Keratinocyte (primary cell): ENCODE results near the gene MAPT. TPM values are rescaled to one million over a fixed set of nuclear protein-coding genes. Genes with fewer than 3 reads are reported as not detected.

Source experiments
- DNase-seq: peaks from one replicate; pipeline ENCODE4 v3.0.0-alpha.2; 2011; ENCODE audit warnings: low read depth, missing footprints, low spot score
- FAIRE-seq: peaks from 2 replicates; lab custom pipeline; 2011; peaks lifted over from hg19 to GRCh38; lab: Jason Lieb, UNC
- H2AFZ ChIP-seq: 2 replicates; pipeline ENCODE4 v1.6.0; 2012; ENCODE audit warnings: low read length, control low read depth, inconsistent platforms; ENCODE audit not compliant: control insufficient read depth
- H3K27ac ChIP-seq: 2 replicates; pipeline ENCODE4 v1.5.1; 2011; ENCODE audit warnings: low read length; ENCODE audit not compliant: control insufficient read depth, insufficient read depth
- H3K27me3 ChIP-seq: 3 replicates; pipeline ENCODE4 v1.6.0; 2011; ENCODE audit warnings: low read length; ENCODE audit not compliant: control insufficient read depth, insufficient read depth; ENCODE audit errors: extremely low read depth
- H3K36me3 ChIP-seq, 2 experiments: 2 replicates in 1 of 2; 3 replicates in 1 of 2; pipeline ENCODE4 v1.5.1; 2011; ENCODE audit warnings: low read length in 2 of 2, mild to moderate bottlenecking in 1 of 2; ENCODE audit not compliant: control insufficient read depth in 2 of 2, insufficient read depth in 2 of 2; ENCODE audit errors: extremely low read depth in 1 of 2
- H3K4me1 ChIP-seq: 3 replicates; pipeline ENCODE4 v1.5.1; 2011; ENCODE audit warnings: low read length; ENCODE audit not compliant: control insufficient read depth, insufficient read depth; ENCODE audit errors: extremely low read depth
- H3K4me2 ChIP-seq: 3 replicates; pipeline ENCODE4 v1.6.0; 2011; ENCODE audit warnings: low read depth, low read length; ENCODE audit not compliant: control insufficient read depth, insufficient read depth; ENCODE audit errors: extremely low read depth
- H3K4me3 ChIP-seq, 3 experiments: fragments of 200-600 bp in 1 of 3; sonication (generic) in 1 of 3; 2 replicates in 2 of 3; 3 replicates in 1 of 3; pipeline ENCODE4 v1.5.1; 2011 to 2016; ENCODE audit warnings: low read length in 3 of 3, mild to moderate bottlenecking in 3 of 3, control low read depth in 2 of 3, inconsistent platforms in 1 of 3, low read depth in 1 of 3, mixed read lengths in 1 of 3, mixed run types in 1 of 3, moderate library complexity in 1 of 3; ENCODE audit not compliant: control insufficient read depth in 2 of 3, insufficient read depth in 2 of 3; ENCODE audit errors: extremely low read depth in 1 of 3
- H3K79me2 ChIP-seq: 2 replicates; pipeline ENCODE4 v1.6.0; 2012; ENCODE audit warnings: low read length; ENCODE audit not compliant: control insufficient read depth, insufficient read depth
- H3K9ac ChIP-seq: 3 replicates; pipeline ENCODE4 v1.6.0; 2011; ENCODE audit warnings: low read length; ENCODE audit not compliant: control insufficient read depth, insufficient read depth; ENCODE audit errors: extremely low read depth
- H3K9me1 ChIP-seq: 3 replicates; pipeline ENCODE4 v1.6.0; 2011; ENCODE audit warnings: low read length; ENCODE audit not compliant: control insufficient read depth, insufficient read depth; ENCODE audit errors: extremely low read depth
- H3K9me3 ChIP-seq: 2 replicates; pipeline ENCODE4 v1.5.1; 2012; ENCODE audit warnings: low read depth, low read length; ENCODE audit not compliant: control insufficient read depth
- H4K20me1 ChIP-seq: 3 replicates; pipeline ENCODE4 v1.6.0; 2011; ENCODE audit warnings: low read length; ENCODE audit not compliant: control insufficient read depth, insufficient read depth; ENCODE audit errors: extremely low read depth
- EZH2 ChIP-seq: IDR thresholded peaks from one replicate; pipeline ENCODE4 v1.6.1; 2012; ENCODE audit warnings: inconsistent platforms, mild to moderate bottlenecking, low read length, moderate library complexity
- dilution Hi-C: fragments of 300-500 bp; cut with MboI; formaldehyde crosslinking; loops from one replicate; pipeline ENCODE4 v1.7.0; 2020; ENCODE audit warnings: low sequenced_read_pairs; ENCODE audit not compliant: extremely low pct_ligation_motif_present
- polyA plus RNA-seq, 5 experiments: library from polyadenylated mRNA; depleted of rRNA in 3 of 5; stranded (reverse) in 3 of 5; stranded (forward) in 1 of 5; unstranded in 1 of 5; fragments of >200 nt; gene quantifications; 1 replicate in 1 of 5; 2 replicates in 3 of 5; 3 replicates in 1 of 5; pipeline versions ENCODE4 v1.2.1 to v1.2.3, GENCODE V29; 2011 to 2012; ENCODE audit warnings: missing spikeins in 2 of 5, low read depth in 1 of 5, low replicate concordance in 1 of 5
- TF ChIP-seq, protein P1 (sequence below), 3 experiments: IDR thresholded peaks in 1 of 3; conservative IDR thresholded peaks in 1 of 3; optimal IDR thresholded peaks in 1 of 3; 2 replicates in 2 of 3; 3 replicates in 1 of 3; pipeline versions ENCODE3 to v1.5.1; 2011; ENCODE audit warnings: low read length in 3 of 3, mild to moderate bottlenecking in 3 of 3, moderate library complexity in 2 of 3, control low read depth in 1 of 3, inconsistent platforms in 1 of 3; ENCODE audit not compliant: insufficient read depth in 2 of 3; ENCODE audit errors: extremely low read depth in 1 of 3

MAPT gene
- polyA plus RNA-seq, 1 donor (not counting 4 experiments of a cell fraction or from before 2014, with no cell fraction given), result 0.08 TPM

DNA sequence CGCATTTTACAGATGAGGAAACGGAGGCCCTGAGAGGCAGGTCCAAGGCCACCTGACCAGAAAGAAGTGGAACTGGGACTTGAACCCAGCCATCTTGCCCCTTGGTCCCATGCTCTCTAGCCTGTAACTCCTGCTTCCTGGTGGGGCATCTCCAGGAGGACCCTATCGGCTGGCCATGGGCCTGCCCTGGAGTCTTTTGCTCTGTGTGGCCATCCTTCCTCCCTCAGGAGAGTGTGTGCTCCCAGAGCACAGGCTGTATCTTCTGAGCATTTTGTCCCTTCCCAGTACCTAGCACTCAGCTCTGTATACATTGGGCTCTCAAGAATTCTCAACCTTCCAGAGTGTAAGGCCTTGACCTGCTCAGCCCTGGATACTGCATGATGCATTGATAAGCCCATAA lies 76.3 kb downstream of the MAPT start:
- Histone ChIP-seq H3K79me2 (no peaks in the 10 kb centered on the region), H2AFZ (no peak overlapping the region), H3K4me2 (no peak overlapping the region), H3K36me3 (no peaks in the 10 kb centered on the region), H3K9me3 (no peaks in the 10 kb centered on the region), H4K20me1 (no peaks in the 10 kb centered on the region), H3K9ac (no peak overlapping the region), H3K27me3 (peaks cover 67% of the 10 kb centered on the region), H3K9me1 (no peaks in the 10 kb centered on the region), H3K4me3 (no peak overlapping the region), H3K4me1 (no peaks in the 10 kb centered on the region), H3K27ac (no peak overlapping the region)
- dilution Hi-C loops, result no loop called here
- TF ChIP-seq EZH2, result no peak
- TF ChIP-seq, protein P1, sequence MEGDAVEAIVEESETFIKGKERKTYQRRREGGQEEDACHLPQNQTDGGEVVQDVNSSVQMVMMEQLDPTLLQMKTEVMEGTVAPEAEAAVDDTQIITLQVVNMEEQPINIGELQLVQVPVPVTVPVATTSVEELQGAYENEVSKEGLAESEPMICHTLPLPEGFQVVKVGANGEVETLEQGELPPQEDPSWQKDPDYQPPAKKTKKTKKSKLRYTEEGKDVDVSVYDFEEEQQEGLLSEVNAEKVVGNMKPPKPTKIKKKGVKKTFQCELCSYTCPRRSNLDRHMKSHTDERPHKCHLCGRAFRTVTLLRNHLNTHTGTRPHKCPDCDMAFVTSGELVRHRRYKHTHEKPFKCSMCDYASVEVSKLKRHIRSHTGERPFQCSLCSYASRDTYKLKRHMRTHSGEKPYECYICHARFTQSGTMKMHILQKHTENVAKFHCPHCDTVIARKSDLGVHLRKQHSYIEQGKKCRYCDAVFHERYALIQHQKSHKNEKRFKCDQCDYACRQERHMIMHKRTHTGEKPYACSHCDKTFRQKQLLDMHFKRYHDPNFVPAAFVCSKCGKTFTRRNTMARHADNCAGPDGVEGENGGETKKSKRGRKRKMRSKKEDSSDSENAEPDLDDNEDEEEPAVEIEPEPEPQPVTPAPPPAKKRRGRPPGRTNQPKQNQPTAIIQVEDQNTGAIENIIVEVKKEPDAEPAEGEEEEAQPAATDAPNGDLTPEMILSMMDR (optimal IDR thresholded peaks at IDR 0.05 in 1 of 3, IDR thresholded peaks at IDR 0.05 in 1 of 3, conservative IDR thresholded peaks at IDR 0.05 in 1 of 3; ENCODE audit: extremely low read depth in 1 of 3, insufficient read depth in 2 of 3, low read length in 3 of 3), result no peak
- DNase-seq (no peak), FAIRE-seq (no peak)

- no peak for FAIRE-seq
- Histone ChIP-seq H3K27me3 (peaks cover 69% of the 10 kb centered on the region), H3K27ac (no peak overlapping the region)
Measured at GRCh38 chr17:45971698-45972141, 77.4 kb downstream of the MAPT start.

More at GRCh38 chr17:45971698-45972141, 77.4 kb downstream of the MAPT start:
- H3K9me3 ChIP-seq, result no peaks in the 10 kb centered on the region
- no peaks in the 10 kb centered on the region for H3K4me1 ChIP-seq
- H3K4me2 ChIP-seq, result no peak overlapping the region
- TF ChIP-seq, protein P1 (optimal IDR thresholded peaks at IDR 0.05 in 1 of 3, IDR thresholded peaks at IDR 0.05 in 1 of 3, conservative IDR thresholded peaks at IDR 0.05 in 1 of 3; ENCODE audit: extremely low read depth in 1 of 3, insufficient read depth in 2 of 3, low read length in 3 of 3), result no peak
- no peak for TF ChIP-seq EZH2
- H3K79me2 ChIP-seq, result no peaks in the 10 kb centered on the region
- H3K4me3 ChIP-seq, result no peak overlapping the region
- H3K9me1 ChIP-seq, result no peaks in the 10 kb centered on the region
- no peak overlapping the region for H3K9ac ChIP-seq
- H4K20me1 ChIP-seq, result no peaks in the 10 kb centered on the region
- dilution Hi-C loops, result no loop called here
- no peaks in the 10 kb centered on the region for H3K36me3 ChIP-seq
- no peak overlapping the region for H2AFZ ChIP-seq
- DNase-seq, result no peak
